Lower leg skin (tissue), 4 donors: ENCODE measurements around the gene TRAM2. TPM values are rescaled to one million over a fixed set of nuclear protein-coding genes. Genes with fewer than 3 reads are reported as not detected.

Experiments
- DNase-seq, 2 donors: peaks; one replicate each; pipeline ENCODE4 v3.0.0-alpha.2; 2019; ENCODE audit warnings: low spot score in 2 of 2
- H3K4me3 ChIP-seq: fragments of 200-600 bp; sonication (generic); 2 replicates; pipeline ENCODE4 v1.5.1; 2017; ENCODE audit warnings: mild to moderate bottlenecking, low read depth; ENCODE audit not compliant: poor library complexity, severe bottlenecking
- CTCF ChIP-seq, 3 donors: fragments of 450-650 bp; IDR thresholded peaks; one replicate each; pipeline ENCODE4 v1.5.1; 2016; ENCODE audit warnings: antibody characterized with exemption in 3 of 3, mild to moderate bottlenecking in 3 of 3, moderate library complexity in 2 of 3
- POLR2A ChIP-seq, 2 donors: fragments of 450-650 bp; IDR thresholded peaks; one replicate each; pipeline ENCODE4 v1.6.1; 2016 to 2017; ENCODE audit warnings: antibody characterized with exemption in 2 of 2, mild to moderate bottlenecking in 1 of 2, moderate library complexity in 1 of 2
- WGBS, 2 donors: methylation state at CpG; one replicate each; pipeline ENCODE4 v1.1.5; 2018; 5-methylcytosine and 5-hydroxymethylcytosine counted together
- intact Hi-C: fragments of 100-400 bp; cut with DNase I; formaldehyde crosslinking; loops from one replicate; pipeline ENCODE4 v1.15.0; 2023; ENCODE audit warnings: low total_unique reads
- total RNA-seq, 4 donors: library from RNA; depleted of rRNA; stranded (reverse); fragments of >200 nt; gene quantifications; one replicate each; pipeline ENCODE4 v1.1.0, GENCODE V29; 2016

Gene TRAM2
- total RNA-seq, 4 donors from 2014 or later = 3.7 to 11.5 (median 7.0) TPM

- 50 to 58% methylated on average over 3 of the region's 3 CpGs for WGBS, 2 donors
- TF ChIP-seq POLR2A (IDR thresholded peaks at IDR 0.05) (no peak), CTCF (IDR thresholded peaks at IDR 0.05) (no peak)
- intact Hi-C loops = no loop called here
- no peak overlapping the region for H3K4me3 ChIP-seq
- DNase-seq = no peak
Observed at GRCh38 chr6:52610011-52610410, 33.2 kb upstream of the TRAM2 start.

GRCh38 chr6:52605610-52606185, 28.8 kb upstream of the TRAM2 start:
- TF ChIP-seq POLR2A (IDR thresholded peaks at IDR 0.05) = no peak
- no peak for TF ChIP-seq CTCF (IDR thresholded peaks at IDR 0.05)
- intact Hi-C loops = no loop called here
- no peak for DNase-seq
- H3K4me3 ChIP-seq = no peak overlapping the region
- WGBS, 2 donors = 92% methylated on average over 5 of the region's 5 CpGs

- TF ChIP-seq POLR2A (IDR thresholded peaks at IDR 0.05) = no peak
- TF ChIP-seq CTCF (IDR thresholded peaks at IDR 0.05) = no peak
Observed at GRCh38 chr6:52603000-52603795, 26.3 kb upstream of the TRAM2 start.

GRCh38 chr6:52598824-52599190, 21.9 kb upstream of the TRAM2 start:
- TF ChIP-seq CTCF (IDR thresholded peaks at IDR 0.05) (no peak), POLR2A (IDR thresholded peaks at IDR 0.05) (no peak)
- intact Hi-C loops = loop anchor here (10.0 kb wide), 1 partner anchor 184 kb away; no protein-coding TSS in a partner anchor
- DNase-seq = no peak
- 84 to 88% methylated on average over 2 of the region's 2 CpGs for WGBS, 2 donors
- H3K4me3 ChIP-seq = no peak overlapping the region

More at GRCh38 chr6:52603000-52603795, 26.3 kb upstream of the TRAM2 start:
- intact Hi-C loops = no loop called here
- WGBS, 2 donors = 62 to 65% methylated on average over 3 of the region's 3 CpGs
- no peak overlapping the region for H3K4me3 ChIP-seq
- DNase-seq = no peak

GRCh38 chr6:52598123-52598823, 21.4 kb upstream of the TRAM2 start:
- intact Hi-C loops = loop anchor here (10.0 kb wide), 1 partner anchor 183 kb away; no protein-coding TSS in a partner anchor
- DNase-seq = no peak
- TF ChIP-seq POLR2A (IDR thresholded peaks at IDR 0.05) = no peak
- peak in 1 of 3 donors; percentile 49 for TF ChIP-seq CTCF (IDR thresholded peaks at IDR 0.05)
- 23 to 25% methylated on average over 12 of the region's 12 CpGs for WGBS, 2 donors
- no peak overlapping the region for H3K4me3 ChIP-seq
